ENCODE results near the gene PARK7.

PARK7 gene

DNA sequence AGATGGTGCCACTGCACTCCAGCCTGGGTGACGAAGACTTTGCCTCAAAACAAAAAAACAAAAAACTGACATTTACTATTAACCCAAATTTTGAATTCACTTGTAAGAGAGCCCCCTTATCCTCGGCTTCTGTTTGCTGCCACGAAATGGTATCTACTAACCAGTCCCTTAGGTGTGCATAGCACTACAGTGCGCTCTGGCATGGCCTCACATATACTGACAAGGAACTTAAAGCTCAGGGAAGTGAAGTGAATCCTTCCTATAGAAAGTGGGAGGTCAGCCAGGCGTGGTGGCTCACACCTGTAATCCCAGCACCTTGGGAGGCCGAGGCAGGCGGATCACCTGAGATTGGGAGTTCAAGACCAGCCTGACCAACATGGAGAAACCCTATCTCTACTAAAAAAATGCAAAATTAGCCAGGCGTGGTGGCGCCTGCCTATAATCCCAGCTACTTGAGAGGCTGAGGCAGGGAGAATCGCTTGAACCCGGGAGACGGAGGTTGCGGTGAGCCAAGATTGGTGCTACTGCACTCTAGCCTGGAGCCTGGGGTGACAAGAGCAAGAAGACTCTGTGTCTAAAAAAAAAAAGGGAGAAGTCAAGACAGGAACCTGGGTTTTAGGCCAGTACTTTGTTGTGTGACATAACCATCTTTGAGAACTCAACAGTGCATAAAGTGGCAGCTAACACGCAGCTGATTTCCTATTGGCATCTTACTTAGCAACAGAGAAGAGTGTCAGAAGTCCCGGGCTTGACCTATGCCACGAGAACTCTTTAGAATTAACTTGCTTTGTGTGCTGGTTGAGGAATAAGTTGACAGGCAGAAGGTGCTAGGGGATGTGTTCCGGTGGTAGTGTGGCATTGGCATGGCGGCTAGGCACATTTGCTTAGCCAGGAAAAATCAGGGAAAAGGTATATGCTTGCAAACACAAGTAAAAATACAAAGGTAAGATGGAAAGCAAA, 47.8 kb downstream of the PARK7 start:
- Mint-ChIP-seq H3K36me3 (peaks cover 2% of the 10 kb centered on the region), H3K9me3 (no peaks in the 10 kb centered on the region), H3K4me3 (no peak overlapping the region), H3K27me3 (no peaks in the 10 kb centered on the region), H3K4me1 (no peaks in the 10 kb centered on the region), H3K27ac (no peak overlapping the region)

DNA sequence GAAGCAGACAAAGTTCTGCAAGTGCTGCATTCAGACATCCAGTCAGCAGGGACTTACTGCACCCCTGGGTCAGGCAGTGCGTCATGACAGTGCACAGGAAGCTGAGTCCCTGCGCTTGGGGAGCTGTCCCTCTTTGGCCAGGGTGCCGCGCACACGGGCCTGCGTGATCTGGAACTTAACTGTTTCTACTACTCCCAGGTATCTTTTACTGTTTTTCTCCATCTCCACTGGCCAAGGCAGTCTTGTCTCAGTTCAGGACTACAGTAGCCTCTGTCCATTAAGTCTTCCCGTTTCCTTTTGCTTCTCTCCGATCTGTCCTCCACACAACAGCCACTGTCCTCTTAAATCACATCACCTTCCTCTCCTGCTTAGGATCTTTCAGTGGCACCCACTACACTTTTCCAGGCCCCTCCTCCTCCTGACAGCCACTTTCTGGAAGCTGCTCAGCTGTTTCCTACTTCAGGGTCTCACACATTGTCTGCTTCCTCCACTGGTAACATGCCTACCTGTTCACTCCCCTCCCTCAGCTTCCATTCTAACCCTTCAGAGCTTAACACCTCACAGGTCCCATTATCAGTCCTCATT, 48.7 kb downstream of the PARK7 start:
- Mint-ChIP-seq H3K27ac (no peak overlapping the region), H3K27me3 (no peaks in the 10 kb centered on the region), H3K4me3 (no peak overlapping the region), H3K9me3 (no peaks in the 10 kb centered on the region), H3K36me3 (peaks cover 2% of the 10 kb centered on the region), H3K4me1 (no peaks in the 10 kb centered on the region)

DNA sequence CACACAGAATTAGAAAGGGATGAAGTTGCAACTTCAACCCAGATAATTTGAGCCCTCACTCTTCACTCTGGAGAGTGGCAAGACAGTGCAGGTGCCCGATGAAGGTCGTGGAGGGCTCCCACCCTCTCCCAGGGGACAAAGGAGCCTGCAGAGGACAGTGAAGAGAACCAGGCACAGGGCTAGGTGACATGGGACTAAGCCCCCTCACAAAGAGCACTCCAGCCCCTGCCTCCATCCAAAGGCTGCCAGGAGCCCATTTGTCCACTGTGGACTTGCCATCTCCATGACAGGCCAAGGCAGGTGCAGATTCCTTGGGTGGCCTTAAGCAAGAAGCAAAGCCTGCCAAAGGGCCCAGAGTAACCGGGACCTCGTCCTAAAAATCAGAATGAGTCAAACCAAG, 49.5 kb downstream of the PARK7 start:
- Mint-ChIP-seq H3K9me3 (no peaks in the 10 kb centered on the region), H3K27me3 (no peaks in the 10 kb centered on the region), H3K36me3 (peaks cover 2% of the 10 kb centered on the region), H3K4me3 (no peak overlapping the region), H3K27ac (no peak overlapping the region), H3K4me1 (no peaks in the 10 kb centered on the region)

DNA sequence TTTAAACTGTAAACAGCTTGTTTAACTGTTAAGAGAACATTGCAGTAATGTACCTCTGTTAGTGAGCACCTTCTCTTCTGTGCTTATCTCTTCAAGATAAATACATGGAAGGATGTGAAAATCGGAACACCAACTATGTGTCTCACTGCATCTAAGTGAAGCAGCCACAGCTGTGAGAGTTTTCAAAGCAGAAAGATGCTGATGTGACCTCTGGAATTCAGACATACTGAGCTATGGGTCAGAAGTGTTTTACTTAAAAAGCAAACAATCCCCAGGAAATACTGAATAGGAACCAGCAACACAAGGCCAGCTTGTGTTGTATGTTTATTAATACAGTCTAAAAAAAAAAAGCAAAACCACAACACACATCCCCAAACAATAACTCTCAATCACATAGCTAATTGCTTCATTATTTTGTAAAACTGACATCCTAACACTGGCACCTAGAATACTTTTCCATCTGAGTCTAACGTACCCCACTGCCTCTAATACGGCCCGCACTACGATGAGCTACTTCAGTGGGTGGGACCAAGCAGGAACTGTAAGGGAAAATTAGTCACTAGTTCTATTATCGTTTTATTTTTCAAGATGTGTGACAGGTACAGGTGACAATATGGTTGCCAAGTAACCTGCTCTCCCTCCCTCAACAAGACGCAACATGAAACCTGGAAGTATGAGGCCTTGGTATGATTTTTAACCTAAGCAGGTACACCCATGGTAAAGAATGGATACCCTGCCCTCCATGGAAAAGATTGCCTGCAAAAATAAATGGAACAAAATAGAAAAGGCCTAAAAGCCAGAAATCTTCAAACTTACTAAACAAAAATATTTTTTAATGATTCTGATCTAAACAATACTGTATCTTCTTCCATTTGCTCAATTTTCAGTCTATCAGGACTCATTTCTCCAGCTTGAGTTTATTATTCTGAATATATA, 50.7 kb downstream of the PARK7 start:
- Mint-ChIP-seq H3K4me3 (no peak overlapping the region), H3K27me3 (no peaks in the 10 kb centered on the region), H3K9me3 (no peaks in the 10 kb centered on the region), H3K36me3 (peaks cover 2% of the 10 kb centered on the region), H3K4me1 (no peaks in the 10 kb centered on the region), H3K27ac (no peak overlapping the region)

DNA sequence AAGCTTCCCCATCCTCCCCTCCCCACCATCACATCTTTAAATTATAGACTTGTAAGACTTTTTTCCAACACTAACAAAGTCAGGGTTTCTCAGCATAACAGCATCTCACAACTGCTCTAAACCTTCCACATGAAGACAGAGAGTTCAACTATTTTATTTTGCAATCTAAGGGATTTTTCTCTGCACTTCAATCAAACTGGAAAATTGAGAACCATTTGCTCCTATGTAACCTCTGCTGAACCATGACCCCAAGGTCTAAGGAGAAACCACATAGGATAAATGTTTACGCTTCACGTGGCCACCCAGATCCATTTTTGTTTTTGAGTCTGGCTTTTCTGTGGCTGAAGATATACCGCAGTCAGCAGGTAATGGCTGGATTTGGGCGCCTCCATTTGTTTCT, 51.4 kb downstream of the PARK7 start:
- Mint-ChIP-seq H3K27me3 (peaks cover under 1% of the 10 kb centered on the region), H3K36me3 (peaks cover 2% of the 10 kb centered on the region), H3K27ac (no peak overlapping the region), H3K4me1 (no peaks in the 10 kb centered on the region), H3K4me3 (no peak overlapping the region), H3K9me3 (no peaks in the 10 kb centered on the region)

DNA sequence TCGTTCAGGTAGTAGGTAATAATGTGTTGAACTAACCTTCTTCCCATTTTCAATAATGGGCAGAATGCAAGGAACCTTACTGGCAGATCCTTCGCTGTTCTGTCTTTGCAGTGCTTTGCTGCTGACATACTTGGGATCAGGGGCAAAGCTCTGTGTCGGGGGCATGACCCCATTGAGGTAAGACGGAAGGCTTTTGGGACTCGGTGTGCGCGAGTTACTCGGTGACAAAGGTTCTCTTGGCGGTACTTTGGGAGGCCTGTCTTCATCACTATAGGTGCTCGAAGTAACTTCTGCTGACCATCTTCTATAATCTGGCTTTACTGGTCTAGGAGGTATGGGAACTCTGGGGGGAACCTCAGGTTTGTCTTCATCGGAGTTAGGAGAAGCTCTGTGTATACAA, 51.9 kb downstream of the PARK7 start:
- H3K9me3 Mint-ChIP-seq, result no peaks in the 10 kb centered on the region
- H3K36me3 Mint-ChIP-seq, result peaks cover 2% of the 10 kb centered on the region
- no peak overlapping the region for H3K4me3 Mint-ChIP-seq
- peaks cover 2% of the 10 kb centered on the region for H3K27me3 Mint-ChIP-seq
- H3K4me1 Mint-ChIP-seq, result no peaks in the 10 kb centered on the region
- no peak overlapping the region for H3K27ac Mint-ChIP-seq

DNA sequence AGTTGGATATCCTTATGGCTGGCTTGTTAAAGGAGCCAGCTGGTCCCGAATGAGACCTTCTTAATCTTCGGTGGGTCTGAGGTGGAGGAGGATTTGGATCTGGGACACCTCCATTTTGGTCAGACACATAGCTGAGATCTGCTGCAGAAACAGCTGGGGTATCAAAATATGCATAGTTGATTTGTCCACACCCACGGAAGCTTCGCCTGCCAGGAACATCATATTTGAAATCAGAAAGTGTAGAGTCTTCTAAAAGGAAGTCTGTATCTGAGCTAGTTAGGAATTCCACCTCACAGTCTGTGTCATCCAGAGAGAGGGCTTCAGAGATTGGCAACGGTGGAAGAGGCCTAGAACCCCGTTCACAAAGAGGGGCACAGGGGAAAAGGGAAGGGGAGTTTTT, 52.3 kb downstream of the PARK7 start:
- H3K27me3 Mint-ChIP-seq, result peaks cover 2% of the 10 kb centered on the region
- no peak overlapping the region for H3K27ac Mint-ChIP-seq
- H3K4me1 Mint-ChIP-seq, result no peaks in the 10 kb centered on the region
- H3K36me3 Mint-ChIP-seq, result peaks cover 2% of the 10 kb centered on the region
- H3K4me3 Mint-ChIP-seq, result no peak overlapping the region
- H3K9me3 Mint-ChIP-seq, result no peaks in the 10 kb centered on the region

DNA sequence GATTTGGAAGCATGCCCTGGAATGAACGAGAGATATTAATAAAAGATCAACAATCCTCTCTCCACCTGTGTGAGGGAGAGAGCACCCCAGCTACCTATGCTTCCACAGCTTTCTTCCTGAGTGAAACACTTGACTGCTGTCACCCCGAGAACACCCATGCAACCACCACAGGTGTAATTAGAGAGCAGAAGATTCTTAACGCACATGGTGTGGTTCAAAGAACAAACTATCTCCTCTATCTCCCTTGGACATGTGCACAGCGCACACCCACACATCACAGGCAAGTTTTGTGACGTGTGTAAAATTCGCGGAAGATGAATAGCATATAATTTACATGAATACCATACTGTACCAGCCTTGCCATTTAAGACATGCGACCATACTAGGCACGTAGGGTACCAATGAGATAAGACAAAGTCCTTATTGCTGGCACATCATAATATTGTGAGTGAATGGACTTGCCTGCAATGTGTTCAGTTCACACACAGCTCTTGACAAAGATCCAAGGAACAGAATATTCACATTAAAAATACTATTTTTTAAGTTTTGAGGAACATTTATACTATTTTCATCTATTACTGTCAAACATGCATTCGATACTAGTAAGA, 53.0 kb downstream of the PARK7 start:
- H3K9me3 Mint-ChIP-seq, result no peaks in the 10 kb centered on the region
- no peaks in the 10 kb centered on the region for H3K4me1 Mint-ChIP-seq
- no peak overlapping the region for H3K4me3 Mint-ChIP-seq
- no peak overlapping the region for H3K27ac Mint-ChIP-seq
- peaks cover 2% of the 10 kb centered on the region for H3K36me3 Mint-ChIP-seq
- peaks cover 2% of the 10 kb centered on the region for H3K27me3 Mint-ChIP-seq

DNA sequence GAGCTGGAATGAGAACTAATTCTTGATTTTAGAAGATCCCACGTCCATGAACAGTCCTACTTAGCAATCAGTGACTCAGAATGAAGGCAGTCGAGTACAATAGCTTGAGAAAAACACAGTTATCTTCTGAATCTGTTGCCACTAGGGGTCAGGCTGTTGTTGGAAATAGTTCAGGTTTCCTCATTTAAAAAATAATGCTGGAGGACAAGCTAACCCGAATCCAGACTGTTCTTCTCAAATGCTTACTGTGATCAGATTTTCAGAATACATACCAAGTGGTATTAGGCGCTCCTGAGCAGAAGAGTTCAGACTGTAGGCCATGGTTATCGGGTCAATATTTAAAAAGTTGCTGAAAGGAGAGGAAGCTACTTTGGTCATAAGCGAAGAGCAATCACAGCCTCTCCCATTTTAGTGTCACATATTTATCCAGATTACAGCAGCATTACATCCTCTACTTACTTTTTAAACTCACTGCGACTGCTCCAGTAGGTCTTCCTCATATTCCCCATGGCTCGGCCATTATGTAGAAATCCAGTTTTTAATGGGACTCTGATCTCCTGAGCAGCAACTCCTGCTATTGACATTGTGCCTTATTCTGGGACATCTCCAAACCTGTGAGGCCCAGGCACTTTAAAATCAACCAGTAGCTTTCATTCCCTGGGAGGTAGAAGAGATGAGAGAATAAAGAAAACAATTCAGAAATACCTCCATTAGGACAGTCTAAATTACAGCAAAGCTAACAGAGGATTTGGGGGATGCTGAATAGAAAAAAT, 53.7 kb downstream of the PARK7 start:
- H3K4me1 Mint-ChIP-seq, result no peaks in the 10 kb centered on the region
- H3K4me3 Mint-ChIP-seq, result no peak overlapping the region
- H3K36me3 Mint-ChIP-seq, result no peaks in the 10 kb centered on the region
- H3K27ac Mint-ChIP-seq, result no peak overlapping the region
- no peaks in the 10 kb centered on the region for H3K9me3 Mint-ChIP-seq
- H3K27me3 Mint-ChIP-seq, result peaks cover 2% of the 10 kb centered on the region

DNA sequence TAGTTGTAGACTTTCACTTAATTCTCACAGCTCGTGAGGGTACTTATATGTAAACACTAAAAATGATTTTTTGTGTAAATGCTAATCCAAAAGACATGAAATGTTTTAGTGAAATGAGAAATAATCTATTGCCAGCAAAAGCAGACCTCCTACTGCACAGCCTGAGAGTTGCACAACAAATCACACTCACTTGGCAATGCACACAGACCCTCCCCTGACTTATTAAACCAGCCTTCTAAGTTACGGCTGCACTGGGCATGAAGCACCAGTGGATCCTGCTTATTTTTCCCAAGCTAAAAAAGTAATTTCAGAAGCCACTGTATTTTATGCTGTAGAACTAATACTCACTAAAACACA, 54.3 kb downstream of the PARK7 start:
- no peaks in the 10 kb centered on the region for H3K9me3 Mint-ChIP-seq
- no peaks in the 10 kb centered on the region for H3K36me3 Mint-ChIP-seq
- H3K27ac Mint-ChIP-seq, result no peak overlapping the region
- no peaks in the 10 kb centered on the region for H3K4me1 Mint-ChIP-seq
- no peak overlapping the region for H3K4me3 Mint-ChIP-seq
- H3K27me3 Mint-ChIP-seq, result peaks cover 2% of the 10 kb centered on the region

DNA sequence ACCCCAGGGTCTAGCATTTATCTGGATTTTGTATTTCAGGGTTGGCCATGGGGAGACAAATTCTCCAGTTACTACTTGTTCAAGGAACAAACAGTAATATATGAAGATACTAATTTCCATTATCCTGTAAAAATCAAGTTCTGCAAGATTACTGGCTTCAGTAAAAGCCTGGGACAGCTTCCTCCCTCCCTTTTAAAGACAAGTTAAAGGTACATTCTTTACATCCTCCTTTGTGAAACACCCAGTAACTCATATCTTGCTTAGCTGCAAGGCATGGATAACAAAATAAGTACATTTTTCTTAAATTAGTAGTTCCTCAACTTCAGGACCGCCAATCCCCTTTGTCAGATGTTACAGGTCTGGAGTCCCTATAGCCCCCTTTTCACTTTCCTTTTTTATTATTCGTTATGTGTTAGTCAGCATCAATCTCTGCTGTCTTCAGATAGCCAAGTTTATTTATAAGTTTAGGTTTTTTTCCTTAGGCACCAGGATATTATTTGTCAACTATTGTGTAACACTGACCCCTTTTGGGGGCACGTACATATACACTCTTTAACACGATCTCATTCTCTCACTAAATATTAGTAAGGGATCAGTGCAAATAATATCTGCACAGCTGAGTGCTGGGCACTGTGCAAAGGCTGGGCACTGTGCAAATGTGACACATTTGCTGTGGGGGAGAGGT, 54.8 kb downstream of the PARK7 start:
- H3K27ac Mint-ChIP-seq, result no peak overlapping the region
- H3K9me3 Mint-ChIP-seq, result no peaks in the 10 kb centered on the region
- no peaks in the 10 kb centered on the region for H3K36me3 Mint-ChIP-seq
- no peak overlapping the region for H3K4me3 Mint-ChIP-seq
- peaks cover 2% of the 10 kb centered on the region for H3K27me3 Mint-ChIP-seq
- H3K4me1 Mint-ChIP-seq, result no peaks in the 10 kb centered on the region

DNA sequence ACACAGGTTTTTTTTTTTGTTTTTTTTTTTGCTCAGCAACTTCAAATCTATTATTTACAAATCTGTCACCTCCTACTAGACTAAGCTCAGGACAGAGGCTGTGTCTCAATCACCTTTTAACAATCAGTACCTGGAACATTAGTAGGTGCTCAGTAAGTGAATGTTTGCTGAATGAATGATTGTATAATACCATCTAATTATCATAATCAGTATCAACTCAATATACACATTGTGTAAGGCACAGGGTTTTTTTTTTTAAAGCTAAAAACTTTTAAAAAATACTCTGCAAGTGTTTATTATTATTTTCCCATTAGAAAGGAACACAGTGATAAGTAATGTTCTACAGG, 55.4 kb downstream of the PARK7 start:
- H3K9me3 Mint-ChIP-seq, result no peaks in the 10 kb centered on the region
- H3K4me3 Mint-ChIP-seq, result no peak overlapping the region
- H3K27ac Mint-ChIP-seq, result no peak overlapping the region
- peaks cover 2% of the 10 kb centered on the region for H3K27me3 Mint-ChIP-seq
- H3K36me3 Mint-ChIP-seq, result no peaks in the 10 kb centered on the region
- no peaks in the 10 kb centered on the region for H3K4me1 Mint-ChIP-seq

DNA sequence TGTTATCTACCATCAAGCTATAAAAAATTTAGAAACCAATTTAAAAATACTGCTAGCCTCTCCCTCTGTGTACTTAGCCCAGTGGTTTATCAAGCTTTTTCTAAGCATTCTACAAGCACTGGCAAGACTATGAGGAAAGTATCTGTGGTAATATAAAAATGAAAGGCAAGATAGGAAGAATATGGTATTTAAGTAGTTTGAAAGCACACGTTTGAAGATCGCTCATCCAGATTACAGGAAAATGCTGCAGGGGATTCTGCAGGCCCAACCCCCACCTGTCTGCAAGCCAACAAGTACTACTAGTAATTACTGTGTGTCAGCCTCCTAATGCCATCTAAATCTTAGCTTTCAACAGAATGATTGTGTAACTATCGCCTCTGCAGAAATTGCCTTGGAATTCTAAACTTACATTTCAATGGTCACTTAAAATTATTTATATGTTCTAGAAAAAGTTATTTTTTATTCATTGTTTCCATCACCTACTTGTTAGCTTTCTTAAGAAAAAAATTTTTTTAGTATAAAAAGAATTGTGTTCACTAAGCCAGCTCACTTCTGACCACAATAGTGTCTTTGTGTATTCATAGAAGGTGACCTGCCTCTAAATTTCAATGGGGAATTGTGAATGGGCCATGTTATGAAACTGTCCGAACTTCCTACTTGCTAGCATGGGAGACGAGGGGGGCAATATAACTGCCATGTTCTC, 56.1 kb downstream of the PARK7 start:
- H3K9me3 Mint-ChIP-seq, result no peaks in the 10 kb centered on the region
- H3K27ac Mint-ChIP-seq, result no peak overlapping the region
- H3K27me3 Mint-ChIP-seq, result peaks cover 2% of the 10 kb centered on the region
- no peaks in the 10 kb centered on the region for H3K4me1 Mint-ChIP-seq
- H3K4me3 Mint-ChIP-seq, result no peak overlapping the region
- H3K36me3 Mint-ChIP-seq, result no peaks in the 10 kb centered on the region
